Hepatocyte (in vitro differentiated cells): Measurements from ENCODE around the gene SH3PXD2A.

Source experiments
- EZH2 ChIP-seq: fragments of 200-600 bp; sonication (generic); IDR thresholded peaks from 2 replicates; pipeline ENCODE4 v1.6.1; 2016; ENCODE audit warnings: antibody characterized with exemption, mild to moderate bottlenecking, borderline replicate concordance
- EZH2phosphoT487 ChIP-seq: fragments of 200-600 bp; sonication (generic); IDR thresholded peaks from one replicate; pipeline ENCODE4 v1.6.1; 2018; ENCODE audit warnings: antibody characterized with exemption, mild to moderate bottlenecking, low read depth, moderate library complexity; ENCODE audit not compliant: unreplicated experiment, severe bottlenecking
- TF ChIP-seq, protein P1 (sequence below): fragments of 200-600 bp; sonication (generic); IDR thresholded peaks from 2 replicates; pipeline ENCODE4 v1.5.1; 2016; ENCODE audit warnings: antibody characterized with exemption, mild to moderate bottlenecking; ENCODE audit not compliant: poor library complexity

DNA sequence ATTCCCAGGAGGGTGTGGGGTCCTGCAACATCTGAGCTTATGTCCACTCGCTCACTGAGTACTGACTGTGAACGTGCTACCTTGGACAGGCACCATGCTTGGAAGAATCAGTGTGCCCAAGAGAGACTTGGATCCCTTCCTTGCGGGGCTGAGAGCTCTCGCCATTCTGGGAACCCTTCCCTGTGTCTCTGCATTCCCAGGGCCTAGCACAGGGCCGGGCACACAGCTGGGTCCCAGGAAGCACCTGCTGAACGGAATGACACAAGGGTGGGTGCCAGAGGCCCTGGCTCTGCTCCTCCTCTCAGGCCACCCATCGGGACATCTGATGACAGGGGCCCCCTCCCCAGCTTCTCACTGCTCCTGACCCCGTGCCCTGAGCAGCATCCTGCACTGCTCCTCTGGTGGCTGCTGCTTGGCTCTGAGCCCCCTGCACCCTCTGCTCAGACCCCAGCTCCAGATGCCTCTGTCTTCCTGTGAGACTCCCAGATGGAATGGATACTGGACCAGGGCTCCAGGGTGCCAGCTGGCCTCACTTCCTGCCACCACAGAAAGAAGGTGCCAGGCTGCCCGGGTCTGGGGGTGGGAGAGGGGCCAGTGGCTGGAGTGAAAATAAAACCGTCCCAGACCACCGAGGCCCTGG, 232.3 kb downstream of the SH3PXD2A start:
- TF ChIP-seq, protein P1, sequence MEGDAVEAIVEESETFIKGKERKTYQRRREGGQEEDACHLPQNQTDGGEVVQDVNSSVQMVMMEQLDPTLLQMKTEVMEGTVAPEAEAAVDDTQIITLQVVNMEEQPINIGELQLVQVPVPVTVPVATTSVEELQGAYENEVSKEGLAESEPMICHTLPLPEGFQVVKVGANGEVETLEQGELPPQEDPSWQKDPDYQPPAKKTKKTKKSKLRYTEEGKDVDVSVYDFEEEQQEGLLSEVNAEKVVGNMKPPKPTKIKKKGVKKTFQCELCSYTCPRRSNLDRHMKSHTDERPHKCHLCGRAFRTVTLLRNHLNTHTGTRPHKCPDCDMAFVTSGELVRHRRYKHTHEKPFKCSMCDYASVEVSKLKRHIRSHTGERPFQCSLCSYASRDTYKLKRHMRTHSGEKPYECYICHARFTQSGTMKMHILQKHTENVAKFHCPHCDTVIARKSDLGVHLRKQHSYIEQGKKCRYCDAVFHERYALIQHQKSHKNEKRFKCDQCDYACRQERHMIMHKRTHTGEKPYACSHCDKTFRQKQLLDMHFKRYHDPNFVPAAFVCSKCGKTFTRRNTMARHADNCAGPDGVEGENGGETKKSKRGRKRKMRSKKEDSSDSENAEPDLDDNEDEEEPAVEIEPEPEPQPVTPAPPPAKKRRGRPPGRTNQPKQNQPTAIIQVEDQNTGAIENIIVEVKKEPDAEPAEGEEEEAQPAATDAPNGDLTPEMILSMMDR: no peak
- TF ChIP-seq EZH2: no peak
- TF ChIP-seq EZH2phosphoT487: no peak
